OCI-LY3 (cell line): ENCODE measurements around the gene CCDC137.

Experiments
- H2AFZ ChIP-seq: fragments of 200-600, 300-600 bp; shearing (Covaris generic); 2 replicates; pipeline ENCODE4 v1.6.0; 2014; ENCODE audit warnings: antibody characterized with exemption, low read depth, low read length
- H3K27ac ChIP-seq: fragments of 200-600, 300-600 bp; sonication (generic); 2 replicates; pipeline ENCODE4 v1.5.1; 2014; ENCODE audit warnings: mild to moderate bottlenecking, low read length, moderate library complexity, mixed read lengths
- H3K27me3 ChIP-seq: fragments of 200-600, 300-600 bp; sonication (generic); 2 replicates; pipeline ENCODE4 v1.6.1; 2014; ENCODE audit warnings: low read depth, low read length, mixed read lengths
- H3K36me3 ChIP-seq: fragments of 200-600, 300-600 bp; sonication (generic); replicated peaks from 2 replicates; pipeline ENCODE3; 2014; ENCODE audit warnings: low read depth, low read length, mixed read lengths
- H3K4me1 ChIP-seq: fragments of 300-600, 200-600 bp; sonication (generic); 2 replicates; pipeline ENCODE4 v1.6.1; 2014; ENCODE audit warnings: low read length, mixed read lengths
- H3K4me2 ChIP-seq: fragments of 200-600, 300-600 bp; sonication (generic); 2 replicates; pipeline ENCODE4 v1.6.1; 2014; ENCODE audit warnings: low read length, mixed read lengths
- H3K4me3 ChIP-seq: fragments of 300-600, 200-600 bp; sonication (generic); 2 replicates; pipeline ENCODE4 v1.5.1; 2014; ENCODE audit warnings: antibody characterized with exemption, mild to moderate bottlenecking, low read length, moderate library complexity
- H3K79me2 ChIP-seq: fragments of 300-600, 200-600 bp; shearing (Covaris generic); 2 replicates; pipeline ENCODE4 v1.6.1; 2014; ENCODE audit warnings: mild to moderate bottlenecking, low read length, mixed read lengths
- H3K9ac ChIP-seq: fragments of 300-600, 200-600 bp; shearing (Covaris generic); 2 replicates; pipeline ENCODE4 v1.6.0; 2014; ENCODE audit warnings: mild to moderate bottlenecking, low read length, moderate library complexity
- H3K9me3 ChIP-seq: fragments of 200-600, 300-600 bp; shearing (Covaris generic); 2 replicates; pipeline ENCODE4 v1.6.1; 2014; ENCODE audit warnings: low read length, mixed read lengths; ENCODE audit not compliant: insufficient read depth
- H4K20me1 ChIP-seq: fragments of 200-600, 300-600 bp; sonication (generic); 2 replicates; pipeline ENCODE4 v1.6.1; 2016; ENCODE audit warnings: low read length, mixed read lengths; ENCODE audit not compliant: insufficient read depth
- EZH2phosphoT487 ChIP-seq: fragments of 200-600 bp; shearing (Covaris generic); IDR thresholded peaks from 2 replicates; pipeline ENCODE4 v1.6.1; 2018; ENCODE audit warnings: antibody characterized with exemption, mixed run types, low read depth
- TF ChIP-seq, protein P1 (sequence below): fragments of 200-600, 300-600 bp; sonication (generic); IDR thresholded peaks from 2 replicates; pipeline ENCODE4 v1.5.1; 2014; ENCODE audit warnings: antibody characterized with exemption, low read length, low read depth

The CCDC137 gene

DNA sequence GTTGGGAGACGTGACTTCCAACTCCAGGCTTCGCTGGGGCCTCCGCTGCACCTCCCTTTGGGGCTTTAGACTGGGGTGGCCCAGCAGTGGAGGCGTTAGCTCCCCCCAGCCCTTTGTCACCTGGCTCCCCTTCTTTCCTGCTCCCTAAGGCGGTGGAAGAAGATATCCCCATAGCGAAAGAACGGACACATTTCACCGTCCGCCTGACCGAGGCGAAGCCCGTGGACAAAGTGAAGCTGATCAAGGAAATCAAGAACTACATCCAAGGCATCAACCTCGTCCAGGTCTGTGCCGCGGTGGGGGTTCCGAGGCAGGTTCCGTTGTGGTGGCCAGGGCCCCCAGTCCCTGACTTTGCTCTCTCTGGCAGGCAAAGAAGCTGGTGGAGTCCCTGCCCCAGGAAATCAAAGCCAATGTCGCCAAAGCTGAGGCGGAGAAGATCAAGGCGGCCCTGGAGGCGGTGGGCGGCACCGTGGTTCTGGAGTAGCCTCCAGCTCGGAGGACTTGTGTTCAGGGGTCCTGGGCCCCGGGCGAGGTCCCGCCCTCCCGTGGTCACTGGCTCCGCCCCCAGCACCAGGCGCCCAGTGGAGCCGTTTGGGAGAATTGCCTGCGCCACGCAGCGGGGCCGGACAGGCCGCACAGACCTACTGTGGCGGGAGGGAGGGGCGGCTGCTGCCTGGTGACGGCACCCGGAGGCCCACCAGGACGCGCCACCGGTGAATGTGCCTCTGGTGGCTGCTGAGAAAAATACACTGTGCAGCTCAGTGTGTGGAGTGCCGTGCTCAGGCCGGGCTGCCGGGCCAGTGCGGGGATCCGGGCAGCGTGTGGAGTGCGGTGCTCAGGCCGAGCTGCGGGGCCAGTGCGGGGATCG lies 40.5 kb downstream of the CCDC137 start:
- Histone ChIP-seq H3K4me1 (peaks cover 19% of the 10 kb centered on the region), H3K79me2 (peaks cover 38% of the 10 kb centered on the region), H2AFZ (no peak overlapping the region), H3K27me3 (no peaks in the 10 kb centered on the region), H3K9ac (no peak overlapping the region), H3K36me3 (peaks cover 36% of the 10 kb centered on the region), H3K9me3 (no peaks in the 10 kb centered on the region), H3K27ac (no peak overlapping the region), H4K20me1 (no peaks in the 10 kb centered on the region), H3K4me3 (no peak overlapping the region), H3K4me2 (no peak overlapping the region)
- no peak for TF ChIP-seq EZH2phosphoT487
- TF ChIP-seq, protein P1, sequence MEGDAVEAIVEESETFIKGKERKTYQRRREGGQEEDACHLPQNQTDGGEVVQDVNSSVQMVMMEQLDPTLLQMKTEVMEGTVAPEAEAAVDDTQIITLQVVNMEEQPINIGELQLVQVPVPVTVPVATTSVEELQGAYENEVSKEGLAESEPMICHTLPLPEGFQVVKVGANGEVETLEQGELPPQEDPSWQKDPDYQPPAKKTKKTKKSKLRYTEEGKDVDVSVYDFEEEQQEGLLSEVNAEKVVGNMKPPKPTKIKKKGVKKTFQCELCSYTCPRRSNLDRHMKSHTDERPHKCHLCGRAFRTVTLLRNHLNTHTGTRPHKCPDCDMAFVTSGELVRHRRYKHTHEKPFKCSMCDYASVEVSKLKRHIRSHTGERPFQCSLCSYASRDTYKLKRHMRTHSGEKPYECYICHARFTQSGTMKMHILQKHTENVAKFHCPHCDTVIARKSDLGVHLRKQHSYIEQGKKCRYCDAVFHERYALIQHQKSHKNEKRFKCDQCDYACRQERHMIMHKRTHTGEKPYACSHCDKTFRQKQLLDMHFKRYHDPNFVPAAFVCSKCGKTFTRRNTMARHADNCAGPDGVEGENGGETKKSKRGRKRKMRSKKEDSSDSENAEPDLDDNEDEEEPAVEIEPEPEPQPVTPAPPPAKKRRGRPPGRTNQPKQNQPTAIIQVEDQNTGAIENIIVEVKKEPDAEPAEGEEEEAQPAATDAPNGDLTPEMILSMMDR = no peak

DNA sequence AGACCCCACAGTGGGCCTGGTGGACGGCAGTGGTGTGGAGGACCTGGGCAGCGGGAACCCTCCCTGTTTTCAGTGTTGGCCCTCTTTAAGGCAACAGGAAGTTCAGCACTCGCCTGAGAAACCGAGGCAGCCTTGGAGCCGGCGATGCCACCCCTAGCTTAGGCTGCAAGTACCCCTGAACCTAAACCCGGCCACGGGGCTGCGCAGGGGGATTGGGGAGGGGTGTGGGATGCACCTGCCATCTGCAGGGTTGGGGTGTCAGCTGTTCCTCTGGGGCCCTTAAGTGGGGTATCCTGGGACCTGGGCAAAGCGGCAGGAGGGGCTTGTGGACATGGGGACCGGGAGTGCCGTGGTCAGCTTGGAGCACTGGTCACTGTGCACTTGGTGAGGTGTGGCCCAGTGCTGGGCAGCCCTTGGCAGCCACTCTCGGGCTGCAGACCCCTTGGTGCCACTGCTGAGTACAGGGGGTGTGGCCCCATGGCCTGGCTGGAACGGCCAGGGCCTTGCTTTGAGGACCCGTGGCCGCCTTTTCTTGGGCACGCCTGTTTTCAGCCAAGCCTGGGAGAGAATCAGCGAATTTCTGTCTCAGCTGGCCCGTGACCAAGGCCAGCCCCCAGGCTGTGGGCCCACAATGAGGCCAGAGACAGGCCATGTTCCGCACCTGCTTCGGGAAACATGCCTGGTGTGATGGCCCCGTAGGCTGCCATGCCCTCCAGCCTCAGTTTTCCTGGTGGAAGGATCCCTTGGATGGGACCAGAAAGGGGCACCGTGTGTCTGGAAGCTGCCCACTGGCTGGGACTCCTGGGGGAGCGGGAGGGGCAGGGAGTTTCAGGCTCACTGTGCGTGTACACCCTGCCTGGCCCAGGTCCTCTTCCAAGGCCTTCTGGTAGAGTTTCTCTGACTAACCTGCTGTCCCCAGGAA lies 41.4 kb downstream of the CCDC137 start:
- Histone ChIP-seq H3K4me2 (no peak overlapping the region), H3K9me3 (no peaks in the 10 kb centered on the region), H3K36me3 (peaks cover 33% of the 10 kb centered on the region), H3K9ac (no peak overlapping the region), H4K20me1 (peaks cover 2% of the 10 kb centered on the region; the same call in 1 of the 2 replicates), H3K4me1 (peaks cover 20% of the 10 kb centered on the region), H3K27me3 (no peaks in the 10 kb centered on the region), H3K27ac (no peak overlapping the region), H3K79me2 (peaks cover 35% of the 10 kb centered on the region), H3K4me3 (no peak overlapping the region), H2AFZ (no peak overlapping the region)
- TF ChIP-seq EZH2phosphoT487 = no peak
- TF ChIP-seq, protein P1 = no peak

DNA sequence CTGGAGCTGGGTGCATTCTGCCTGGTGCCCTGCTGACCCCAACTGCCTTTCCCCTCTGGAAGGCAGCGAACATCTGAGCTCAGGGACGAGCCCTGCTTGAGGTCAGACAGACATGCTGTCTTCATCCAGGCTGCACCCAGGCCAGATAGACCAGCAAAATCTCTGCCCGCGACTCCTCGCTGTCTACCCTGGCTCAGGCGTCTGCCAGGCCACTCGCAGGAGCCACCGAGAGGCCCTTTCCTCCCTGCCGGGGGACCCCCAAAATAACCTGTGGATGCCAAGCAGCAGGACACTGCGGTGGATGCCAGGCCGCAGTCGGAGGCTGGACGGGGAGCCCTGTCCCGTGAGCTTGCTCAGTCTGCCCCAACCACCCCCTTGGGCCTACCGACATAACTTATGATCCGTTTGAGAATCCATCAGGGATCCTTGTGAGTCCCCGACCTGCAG lies 42.2 kb downstream of the CCDC137 start:
- Histone ChIP-seq H3K4me1 (peaks cover 26% of the 10 kb centered on the region), H3K9me3 (no peaks in the 10 kb centered on the region), H3K27ac (no peak overlapping the region), H3K9ac (no peak overlapping the region), H3K36me3 (peaks cover 33% of the 10 kb centered on the region), H3K4me3 (no peak overlapping the region), H3K27me3 (no peaks in the 10 kb centered on the region), H4K20me1 (peaks cover 5% of the 10 kb centered on the region; the same call in 1 of the 2 replicates), H2AFZ (no peak overlapping the region), H3K4me2 (no peak overlapping the region), H3K79me2 (peaks cover 35% of the 10 kb centered on the region)
- TF ChIP-seq EZH2phosphoT487 = no peak
- TF ChIP-seq, protein P1 = no peak
